Activated CD4-positive, CD25-positive, alpha-beta regulatory T cell treated with anti-CD3 and anti-CD28 coated beads, Interleukin-2, amount 50 U/mL, for 72 hours (primary cell): ENCODE results near the gene CGB5.
A peak's percentile ranks its signal among the peaks of the same experiment; 100 is the strongest.
"Not testable (repeated sequence)": the region's sequence is repeated elsewhere in the genome, so short reads cannot be mapped to it uniquely, and the experiment has no call there.

Source experiments
- DNase-seq: peaks from one replicate; pipeline ENCODE4 v3.0.0; 2021

Gene CGB5

GRCh38 chr19:49059053-49059452, 15.4 kb downstream of the CGB5 start:
- DNase-seq = no peak

DNA sequence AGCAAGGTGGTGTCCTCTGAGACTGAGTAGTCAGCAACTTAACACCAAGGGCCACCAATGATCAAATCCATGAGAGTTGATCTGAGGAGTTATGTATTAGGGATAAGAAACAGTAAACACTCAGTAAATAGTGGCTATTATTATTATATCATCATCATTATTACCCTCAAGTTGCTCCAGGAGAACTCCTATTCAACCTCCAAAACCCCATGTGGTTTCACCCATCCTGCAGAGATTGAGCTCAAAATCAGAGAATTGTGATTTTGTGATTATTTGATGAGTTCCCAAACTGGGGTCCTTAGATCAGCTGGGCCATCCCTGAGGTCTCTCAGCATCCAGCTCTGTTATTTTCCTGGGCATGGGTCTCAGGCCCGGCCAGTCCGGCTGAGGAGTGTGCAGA, 17.4 kb downstream of the CGB5 start:
- no peak for DNase-seq

DNA sequence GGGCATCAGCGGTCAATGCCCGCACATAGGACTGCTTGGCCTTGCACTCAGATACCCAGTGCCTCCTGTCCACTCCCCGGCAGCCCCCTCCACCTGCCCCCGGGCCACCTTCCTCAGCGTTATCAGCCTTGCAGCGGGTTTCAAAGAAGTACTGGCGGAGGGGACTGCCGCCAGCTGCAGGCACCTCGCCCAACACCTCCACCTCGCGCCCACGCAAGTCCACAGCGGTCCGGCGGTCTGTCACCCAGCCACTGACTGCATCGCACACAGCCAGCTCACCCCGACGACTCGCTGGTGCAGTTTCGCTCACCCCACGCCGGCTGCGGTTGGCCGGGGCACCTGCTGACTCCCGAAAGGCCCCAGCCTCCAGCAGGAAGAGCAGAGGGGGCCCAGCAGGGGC, 17.8 kb downstream of the CGB5 start:
- DNase-seq = no peak

GRCh38 chr19:49064029-49064629, 20.5 kb downstream of the CGB5 start:
- DNase-seq = no peak

DNA sequence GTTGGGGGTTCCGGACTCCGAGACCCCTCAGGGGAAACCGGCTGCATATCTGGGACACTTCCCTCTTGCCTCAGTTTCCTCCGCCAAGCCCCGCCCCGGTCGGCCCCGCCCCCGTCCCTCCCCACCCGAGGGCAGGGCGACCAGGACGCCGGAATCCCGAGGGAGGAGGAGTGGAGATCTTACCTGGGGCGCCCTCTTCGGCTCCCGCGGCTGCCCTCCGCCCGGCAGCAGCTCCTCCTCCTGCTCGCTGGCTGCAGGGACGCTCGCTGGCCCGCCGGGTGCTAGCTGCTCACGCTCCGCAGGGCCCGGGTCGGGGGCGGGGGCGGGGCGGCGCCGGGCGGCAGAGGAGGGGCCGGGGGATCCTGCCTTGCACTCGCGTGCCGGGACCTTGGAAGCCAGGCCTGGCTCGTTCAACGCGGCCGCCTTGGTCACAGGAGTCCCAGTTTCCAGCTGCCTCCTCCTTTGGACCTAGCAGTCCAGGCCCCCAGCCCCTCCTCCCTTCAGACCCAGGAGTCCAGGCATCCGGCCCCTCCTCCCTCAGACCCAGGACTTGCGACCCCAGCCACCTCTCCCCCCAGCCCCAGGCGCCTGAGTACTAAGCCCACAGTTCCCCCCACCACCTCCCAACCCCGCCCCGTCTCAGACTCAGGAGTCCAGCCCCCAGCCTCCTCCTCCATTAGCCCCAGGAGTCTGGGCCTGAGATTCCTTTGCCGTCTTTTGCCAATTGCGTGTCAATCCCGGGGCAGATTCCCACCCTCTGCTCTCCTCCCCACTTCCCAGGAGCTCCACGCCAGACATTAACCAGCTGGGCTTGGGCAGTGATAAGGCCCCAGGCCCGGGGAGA, 21.3 kb downstream of the CGB5 start, which contains the start of gene NTF4:
Gene NTF4, minus strand, starts transcription at position 51 of the 844 bp plus-strand sequence. CDS start 2,821 bp downstream, outside the sequence.
- DNase-seq = no peak

DNA sequence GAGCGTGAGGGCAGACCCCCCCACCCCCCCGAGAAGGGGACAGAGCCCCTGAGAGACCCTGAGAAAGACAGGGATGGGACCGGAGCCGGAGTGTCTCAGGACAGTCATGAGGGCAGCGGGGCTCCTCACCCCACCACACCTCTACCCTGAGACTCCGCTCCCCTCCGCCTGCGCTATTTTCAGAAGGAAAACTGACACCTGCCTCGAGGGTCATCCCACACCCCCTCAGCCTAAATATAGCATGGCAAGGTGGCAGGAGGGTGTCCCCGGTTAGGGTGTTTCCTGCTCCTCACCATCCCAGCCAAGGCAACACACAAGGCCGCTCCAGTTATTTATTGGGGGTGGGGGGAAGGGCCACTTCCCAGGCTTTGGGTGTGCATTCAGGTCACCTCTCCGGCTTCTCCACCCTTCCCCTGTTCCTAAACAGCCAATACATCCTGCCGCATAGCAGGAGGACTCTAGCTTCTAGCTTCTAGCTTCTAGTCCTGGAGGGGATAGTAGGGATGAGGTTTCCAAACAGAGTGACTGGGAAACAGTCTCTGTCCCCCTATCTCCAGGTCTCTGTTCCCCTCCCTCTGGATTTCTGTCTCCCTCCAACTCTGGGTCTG, 22.4 kb downstream of the CGB5 start:
- no peak for DNase-seq

DNA sequence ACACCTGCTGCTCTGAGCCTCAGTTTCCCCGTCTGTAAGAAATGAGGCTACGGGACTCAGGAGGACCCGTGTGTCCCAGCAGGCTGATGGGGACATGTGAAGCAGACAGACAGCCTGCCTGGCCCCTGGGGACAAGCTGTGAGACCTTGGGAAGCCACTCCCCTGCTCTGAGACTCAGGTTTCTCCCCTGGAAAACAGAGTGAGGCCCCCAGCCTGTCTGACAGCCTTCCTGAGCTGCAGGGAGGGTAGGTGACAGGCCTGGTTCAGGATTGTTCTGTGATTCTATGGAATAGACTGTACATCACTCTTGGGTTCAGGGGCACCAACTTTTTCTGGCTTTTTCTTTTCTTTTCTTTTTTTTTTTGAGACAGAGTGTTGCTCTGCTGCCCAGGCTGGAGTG, 23.9 kb downstream of the CGB5 start:
- DNase-seq = no peak

GRCh38 chr19:49069026-49069425, 25.4 kb downstream of the CGB5 start:
- DNase-seq = no peak

DNA sequence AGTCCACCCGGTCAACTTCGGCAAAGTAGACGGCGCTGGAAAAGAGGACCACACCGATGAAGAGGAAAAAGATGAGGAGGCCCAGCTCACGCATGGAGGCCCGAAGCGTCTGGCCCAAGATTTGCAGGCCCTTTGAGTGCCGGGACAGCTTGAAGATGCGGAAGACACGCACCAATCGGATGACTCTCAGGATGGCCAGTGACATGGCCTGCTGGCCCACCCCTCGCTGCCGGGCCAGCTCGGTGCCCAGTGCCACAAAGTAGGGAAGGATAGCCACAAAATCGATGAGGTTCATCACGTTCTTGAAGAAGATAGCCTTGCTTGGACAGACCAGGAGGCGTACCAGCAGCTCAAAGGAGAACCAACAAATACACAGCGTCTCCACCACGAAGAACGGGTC, 26.8 kb downstream of the CGB5 start:
- no peak for DNase-seq

DNA sequence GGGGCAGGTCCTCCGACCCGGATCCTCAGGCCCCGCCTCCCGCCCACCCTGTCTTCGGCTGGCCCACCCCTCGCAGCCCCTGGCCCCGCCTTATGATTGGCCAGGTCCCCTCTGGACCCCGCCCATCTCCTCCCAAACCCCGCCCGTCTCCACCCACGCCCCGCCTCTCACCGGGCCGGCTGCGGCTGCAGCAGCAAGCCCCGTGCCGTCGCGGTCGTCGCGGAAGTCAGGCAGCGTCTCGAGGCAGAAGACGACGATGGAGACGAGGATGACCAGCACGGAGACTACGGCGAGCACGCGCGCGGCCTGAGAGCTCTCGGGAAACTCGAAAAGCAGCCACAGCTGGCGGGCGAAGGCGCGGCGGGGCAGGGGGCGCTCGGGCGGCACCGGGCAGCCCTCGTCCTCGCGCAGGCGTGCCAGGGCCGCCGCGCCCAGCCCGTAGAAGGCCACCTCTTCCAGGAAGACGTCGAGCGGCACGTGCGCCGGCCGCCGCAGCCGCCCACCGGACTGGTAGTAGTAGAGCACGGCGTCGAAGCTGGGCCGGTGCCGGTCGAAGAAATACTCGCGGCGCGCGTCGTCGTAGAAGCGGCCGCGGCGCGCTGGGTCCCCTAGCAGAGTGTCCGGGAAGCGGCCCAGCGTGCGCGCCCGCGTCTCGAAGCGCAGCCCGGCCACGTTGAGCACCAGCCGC, 28.4 kb downstream of the CGB5 start:
- DNase-seq = no peak

DNA sequence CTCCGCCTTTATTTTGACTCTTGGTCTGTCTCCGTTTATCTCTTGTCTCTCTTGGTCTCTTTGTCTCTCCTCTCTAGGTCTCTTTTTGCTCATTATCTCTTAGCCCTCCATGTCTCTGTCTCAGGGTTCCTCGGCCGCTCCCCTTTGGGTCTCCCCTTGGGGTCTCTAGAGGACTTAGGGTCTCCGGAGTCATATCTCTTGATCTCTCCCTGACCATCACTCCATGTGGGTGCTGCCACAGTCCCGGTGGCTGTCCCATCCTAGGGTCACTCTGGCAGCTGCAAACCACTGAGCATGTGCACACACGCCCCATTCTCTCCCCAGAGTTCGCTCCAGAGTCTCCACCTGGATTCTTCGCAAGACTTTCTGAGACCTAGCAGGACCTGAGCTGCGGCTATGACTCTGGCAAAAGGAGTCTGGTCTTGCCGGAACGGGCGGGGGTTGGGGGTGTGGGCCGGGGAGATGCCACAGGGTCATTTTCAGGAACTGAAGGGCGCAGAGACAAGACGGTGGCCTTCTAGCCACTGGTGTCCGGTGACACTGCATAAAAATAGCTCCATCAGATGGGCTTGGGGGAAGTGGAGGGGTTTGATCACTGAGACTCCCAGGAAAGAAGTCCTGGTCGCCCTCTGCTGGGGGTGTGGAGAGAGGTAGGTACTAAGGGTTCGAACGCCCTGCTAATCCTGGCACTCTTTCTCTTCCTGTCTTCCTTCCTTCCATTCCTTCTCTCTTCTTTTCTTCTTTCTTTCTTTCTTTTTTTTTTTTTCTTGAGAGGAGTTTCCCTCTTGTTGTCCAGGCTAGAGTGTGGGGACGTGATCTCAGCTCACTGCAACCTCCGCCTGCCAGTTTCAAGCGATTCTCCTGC, 30.1 kb downstream of the CGB5 start:
- DNase-seq = no peak

DNA sequence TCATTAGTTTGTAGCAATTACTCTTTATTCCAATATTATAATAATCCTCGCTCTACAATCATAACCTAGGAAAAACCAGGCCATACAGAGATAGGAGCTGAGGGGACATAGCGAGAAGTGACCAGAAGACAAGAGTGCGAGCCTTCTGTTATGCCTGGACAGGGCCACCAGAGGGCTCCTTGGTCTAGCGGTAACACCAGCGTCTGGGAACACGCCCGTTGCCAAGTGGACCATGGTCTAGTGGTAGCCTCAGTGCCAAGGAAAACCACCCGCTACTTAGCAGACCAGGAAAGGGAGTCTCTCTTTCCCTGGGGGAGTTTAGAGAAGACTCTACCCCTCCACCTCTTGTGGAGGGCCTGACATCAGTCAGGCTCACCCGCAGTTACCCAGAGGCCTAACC, 31.2 kb downstream of the CGB5 start:
- not testable (repeated sequence) for DNase-seq

DNA sequence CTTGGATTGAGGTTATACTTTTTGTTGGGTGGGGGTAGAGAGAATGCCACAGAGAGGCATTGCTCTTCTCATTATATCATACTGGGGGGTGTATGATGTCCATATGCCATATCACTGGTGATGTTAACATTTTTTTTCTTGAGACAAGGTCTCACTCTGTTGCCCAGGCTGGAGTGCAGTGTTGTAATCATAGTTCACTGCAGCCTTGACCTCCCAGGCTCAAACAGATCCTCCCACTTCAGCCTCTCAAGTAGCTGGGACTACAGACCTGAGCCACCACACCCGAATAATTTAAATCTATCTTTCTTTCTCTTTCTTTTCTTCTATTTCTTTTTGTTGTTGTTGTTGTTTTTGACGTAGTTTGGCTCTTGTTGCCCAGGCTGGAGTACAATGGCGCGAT, 36.7 kb downstream of the CGB5 start:
- DNase-seq = no peak

- DNase-seq = no peak
Observed at GRCh38 chr19:49081273-49081672, 37.6 kb downstream of the CGB5 start.

- DNase-seq = no peak
Observed at GRCh38 chr19:49084206-49085019, 40.8 kb downstream of the CGB5 start.

DNA sequence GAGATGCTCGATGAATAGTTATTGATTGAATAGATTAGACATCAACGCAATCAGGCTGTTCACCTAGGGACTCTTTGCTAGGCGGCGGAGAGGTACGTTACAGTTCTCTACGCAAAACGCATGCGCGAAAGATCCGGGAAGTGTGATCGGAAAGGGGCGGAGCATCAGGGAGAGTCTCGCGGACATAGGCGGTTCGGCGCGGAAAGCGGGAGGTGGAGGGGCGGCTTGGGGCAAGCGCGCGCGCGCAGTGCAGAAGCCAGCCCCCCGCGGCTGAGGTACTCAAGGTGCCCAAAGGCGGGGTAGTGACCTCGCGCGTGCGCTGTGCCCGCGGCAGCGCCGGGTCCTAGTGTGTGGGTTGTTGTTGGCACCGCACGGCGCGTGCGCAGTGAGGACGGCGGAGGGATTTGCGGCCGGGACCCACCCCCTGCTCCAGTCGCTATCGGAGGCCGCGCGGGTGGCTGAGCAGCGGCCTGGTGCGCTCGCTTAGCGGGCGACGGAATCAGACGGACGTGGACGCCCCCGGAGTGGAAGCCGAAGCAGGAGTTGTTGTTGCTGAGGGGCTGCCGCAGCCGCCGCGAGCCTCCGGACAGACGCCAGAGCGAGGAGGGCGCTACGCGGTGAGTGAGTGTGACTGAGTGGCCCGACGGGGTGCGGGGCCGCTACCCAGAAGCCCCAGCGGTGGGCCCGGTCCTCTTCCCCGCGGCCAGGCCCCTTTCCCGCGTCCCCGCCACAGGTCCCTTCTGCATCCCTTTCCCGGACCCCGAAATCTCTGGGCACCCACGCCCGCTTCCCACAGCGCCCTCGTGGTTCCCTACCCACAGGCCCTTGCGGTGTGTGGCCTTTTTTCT, 41.6 kb downstream of the CGB5 start, which contains the start of gene SNRNP70:
Gene SNRNP70, plus strand, starts transcription at position 432 of the 848 bp plus-strand sequence. CDS start 964 bp downstream, outside the sequence.
- DNase-seq = peak; percentile 99

DNA sequence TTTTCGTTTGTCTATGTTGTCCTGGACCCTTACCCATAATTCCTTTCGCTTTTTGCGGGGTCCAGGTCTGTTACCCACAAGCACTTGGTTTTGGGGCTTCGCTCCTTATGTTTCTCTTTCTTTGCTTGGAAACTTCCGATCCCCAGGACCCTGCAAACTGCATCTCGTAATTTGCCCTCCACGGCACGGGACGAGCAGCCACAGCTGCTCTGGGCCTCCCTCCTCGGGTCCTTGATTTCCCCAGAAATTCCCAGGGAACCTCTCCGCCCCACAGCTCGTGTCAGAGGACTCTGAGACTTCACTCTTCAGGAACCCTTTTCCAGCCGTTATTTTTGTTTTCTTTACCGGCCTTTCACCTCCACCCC, 42.2 kb downstream of the CGB5 start:
- DNase-seq = no peak

DNA sequence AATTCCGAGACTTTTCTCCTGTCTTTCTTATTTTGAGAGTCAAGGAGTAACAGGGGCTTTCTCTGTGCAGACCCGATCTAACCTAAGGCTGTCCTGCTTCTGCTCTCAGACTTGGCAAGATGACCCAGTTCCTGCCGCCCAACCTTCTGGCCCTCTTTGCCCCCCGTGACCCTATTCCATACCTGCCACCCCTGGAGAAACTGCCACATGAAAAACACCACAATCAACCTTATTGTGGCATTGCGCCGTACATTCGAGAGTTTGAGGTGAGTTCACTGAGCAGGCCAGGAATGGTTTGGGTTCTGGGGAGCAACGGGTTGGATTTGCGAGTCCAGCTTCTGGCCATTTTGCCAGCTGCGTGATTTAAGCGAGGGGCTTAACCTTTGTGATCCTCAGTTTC, 42.6 kb downstream of the CGB5 start:
- DNase-seq = no peak

- no peak for DNase-seq
Observed at GRCh38 chr19:49091391-49092038, 47.9 kb downstream of the CGB5 start.

- no peak for DNase-seq
Observed at GRCh38 chr19:49092686-49093085, 49.0 kb downstream of the CGB5 start.
